ENCODE results near the gene INSRR.

Gene INSRR

GRCh38 chr1:156807627-156808026, 51.3 kb downstream of the INSRR start:
- DNase-seq, result peak in 1 of 2 donors; percentile 23
- intact Hi-C loops (cut with DNase I; ENCODE audit: low total_unique reads), result no loop called here
- Histone ChIP-seq H3K4me1 (peaks cover 0 to 9% (median 0%) of the 10 kb centered on the region in 4 donors), H3K36me3 (no peaks in the 10 kb centered on the region), H3K27ac (no peak overlapping the region), H3K9me3 (no peaks in the 10 kb centered on the region), H3K4me3 (no peak overlapping the region), H3K27me3 (no peaks in the 10 kb centered on the region)
- TF ChIP-seq, protein P1, sequence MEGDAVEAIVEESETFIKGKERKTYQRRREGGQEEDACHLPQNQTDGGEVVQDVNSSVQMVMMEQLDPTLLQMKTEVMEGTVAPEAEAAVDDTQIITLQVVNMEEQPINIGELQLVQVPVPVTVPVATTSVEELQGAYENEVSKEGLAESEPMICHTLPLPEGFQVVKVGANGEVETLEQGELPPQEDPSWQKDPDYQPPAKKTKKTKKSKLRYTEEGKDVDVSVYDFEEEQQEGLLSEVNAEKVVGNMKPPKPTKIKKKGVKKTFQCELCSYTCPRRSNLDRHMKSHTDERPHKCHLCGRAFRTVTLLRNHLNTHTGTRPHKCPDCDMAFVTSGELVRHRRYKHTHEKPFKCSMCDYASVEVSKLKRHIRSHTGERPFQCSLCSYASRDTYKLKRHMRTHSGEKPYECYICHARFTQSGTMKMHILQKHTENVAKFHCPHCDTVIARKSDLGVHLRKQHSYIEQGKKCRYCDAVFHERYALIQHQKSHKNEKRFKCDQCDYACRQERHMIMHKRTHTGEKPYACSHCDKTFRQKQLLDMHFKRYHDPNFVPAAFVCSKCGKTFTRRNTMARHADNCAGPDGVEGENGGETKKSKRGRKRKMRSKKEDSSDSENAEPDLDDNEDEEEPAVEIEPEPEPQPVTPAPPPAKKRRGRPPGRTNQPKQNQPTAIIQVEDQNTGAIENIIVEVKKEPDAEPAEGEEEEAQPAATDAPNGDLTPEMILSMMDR (IDR thresholded peaks at IDR 0.05), result no peak

DNA sequence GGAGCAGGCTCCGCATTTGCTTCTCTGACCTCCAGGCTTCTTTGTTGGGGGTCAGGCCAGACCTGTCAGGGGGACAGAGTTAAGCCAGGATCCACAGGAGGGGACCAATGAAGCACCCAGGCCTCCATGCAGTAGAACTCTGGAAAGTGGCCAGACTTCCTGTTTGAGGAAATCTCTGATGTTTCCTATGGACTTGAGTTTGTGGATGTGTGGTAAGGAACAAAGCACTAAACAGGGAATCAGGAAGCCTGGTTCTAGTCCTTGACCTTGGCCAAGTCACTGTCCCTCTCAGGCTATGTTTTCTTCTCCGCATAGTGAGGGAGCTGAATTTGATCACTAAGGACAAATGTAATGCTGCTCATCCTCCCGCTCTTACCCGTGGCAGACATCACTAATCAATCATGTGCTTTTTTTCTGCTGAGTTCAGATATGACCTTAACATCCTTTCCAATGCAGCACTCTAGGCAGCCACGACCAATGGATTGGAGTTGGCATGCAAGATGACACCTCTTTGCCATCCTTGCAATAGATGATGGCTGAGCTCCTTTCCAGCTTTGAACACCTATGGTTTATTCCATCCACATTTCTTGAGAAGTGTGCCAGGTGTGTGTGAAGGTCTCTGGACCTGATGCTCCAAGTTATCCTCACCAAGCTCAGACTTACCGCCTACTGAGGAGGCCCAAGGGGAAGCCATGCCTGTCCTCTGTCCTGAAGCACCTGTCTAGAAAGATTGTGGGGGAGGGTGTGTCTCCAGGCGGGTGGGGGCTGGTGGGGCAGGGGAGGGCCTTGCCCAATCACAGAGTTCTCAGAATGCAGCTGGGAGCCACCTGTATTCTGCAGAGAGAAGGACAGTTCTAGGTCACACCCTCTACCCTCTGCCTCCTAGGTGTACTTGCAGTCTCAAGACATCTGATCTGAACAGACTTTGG, 52.1 kb downstream of the INSRR start:
- intact Hi-C loops (cut with DNase I; ENCODE audit: low total_unique reads), result no loop called here
- Histone ChIP-seq H3K9me3 (no peaks in the 10 kb centered on the region), H3K4me3 (no peak overlapping the region), H3K36me3 (peaks cover 0 to 2% (median 0%) of the 10 kb centered on the region in 3 donors), H3K4me1 (peaks cover 0 to 9% (median 0%) of the 10 kb centered on the region in 4 donors), H3K27ac (no peak overlapping the region), H3K27me3 (no peaks in the 10 kb centered on the region)
- DNase-seq, result peak in 1 of 2 donors; percentile 44
- TF ChIP-seq, protein P1 (IDR thresholded peaks at IDR 0.05), result no peak

DNA sequence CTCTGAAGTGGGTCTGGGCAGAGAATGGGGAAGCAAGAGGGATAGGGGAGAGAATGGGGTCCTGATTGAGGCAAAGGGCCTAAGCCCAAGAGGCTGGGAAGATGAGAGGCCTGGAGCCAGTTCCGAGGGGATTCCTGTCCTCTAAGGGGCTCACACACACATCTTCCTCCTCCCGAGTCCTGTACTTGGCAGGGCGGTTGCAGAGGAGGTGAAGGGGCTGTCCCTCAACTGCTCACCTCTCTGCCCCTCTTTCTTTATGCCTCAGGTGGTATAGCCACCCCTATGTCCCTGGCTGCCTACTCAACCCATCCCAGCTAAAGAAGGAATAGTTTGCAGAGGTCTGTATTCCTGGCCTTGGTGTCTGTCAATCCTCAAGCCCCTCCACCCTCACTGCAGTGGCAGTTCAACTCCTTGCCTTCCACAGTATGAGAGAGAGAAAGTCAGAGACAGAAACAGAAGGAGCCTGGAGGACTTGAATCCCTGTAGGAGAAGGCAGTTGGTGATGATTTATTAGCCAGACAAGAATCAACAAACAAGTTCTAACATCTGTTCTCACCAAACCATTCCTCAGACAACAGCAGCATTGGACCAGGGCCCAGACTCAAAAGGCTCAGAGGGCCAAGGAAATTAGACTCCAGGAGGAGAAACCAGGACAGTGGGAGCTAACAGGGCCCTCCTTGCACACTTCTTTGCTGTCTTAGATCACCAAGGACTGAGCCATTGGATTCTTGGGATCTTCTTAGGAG, 53.0 kb downstream of the INSRR start:
- Histone ChIP-seq H3K9me3 (no peaks in the 10 kb centered on the region), H3K27me3 (no peaks in the 10 kb centered on the region), H3K27ac (no peak overlapping the region), H3K4me3 (no peak overlapping the region), H3K36me3 (peaks cover 5 to 10% (median 7%) of the 10 kb centered on the region in 3 donors), H3K4me1 (peaks cover 0 to 9% (median 0%) of the 10 kb centered on the region in 4 donors)
- peak; percentile 45 to 73 for DNase-seq
- TF ChIP-seq, protein P1 (IDR thresholded peaks at IDR 0.05), result no peak
- intact Hi-C loops (cut with DNase I; ENCODE audit: low total_unique reads), result no loop called here

GRCh38 chr1:156804572-156805243, 54.2 kb downstream of the INSRR start:
- H3K36me3 ChIP-seq, result peaks cover 17 to 22% (median 19%) of the 10 kb centered on the region in 3 donors
- peak in 1 of 2 donors; percentile 62 for DNase-seq
- no peak overlapping the region for H3K27ac ChIP-seq
- no peaks in the 10 kb centered on the region for H3K27me3 ChIP-seq
- intact Hi-C loops (cut with DNase I; ENCODE audit: low total_unique reads), result no loop called here
- H3K4me1 ChIP-seq, result peaks cover 0 to 9% (median 0%) of the 10 kb centered on the region in 4 donors
- no peak overlapping the region for H3K4me3 ChIP-seq
- TF ChIP-seq, protein P1 (IDR thresholded peaks at IDR 0.05), result no peak
- no peaks in the 10 kb centered on the region for H3K9me3 ChIP-seq

DNA sequence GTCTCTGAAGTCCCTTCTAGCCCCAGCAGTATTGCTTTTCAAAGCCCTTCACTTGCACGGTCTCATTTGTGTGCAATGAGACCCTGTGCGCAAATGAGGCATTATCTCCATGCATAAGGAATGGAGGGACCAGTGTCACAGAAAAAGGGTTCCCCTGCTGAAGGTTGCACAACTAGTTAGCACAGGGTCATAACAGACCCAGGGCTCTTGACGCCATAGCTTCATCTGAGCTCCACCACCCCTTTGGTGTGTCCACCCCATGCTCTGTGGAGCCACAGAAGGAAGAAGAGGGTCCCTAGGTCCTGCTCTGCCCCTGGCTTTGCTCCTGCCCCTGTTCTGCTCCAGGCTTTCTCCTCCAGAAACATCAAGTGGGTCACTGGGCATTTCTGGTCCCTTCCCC, 54.9 kb downstream of the INSRR start:
- H3K27me3 ChIP-seq, result no peaks in the 10 kb centered on the region
- TF ChIP-seq, protein P1 (IDR thresholded peaks at IDR 0.05), result no peak
- no peak overlapping the region for H3K27ac ChIP-seq
- intact Hi-C loops (cut with DNase I; ENCODE audit: low total_unique reads), result no loop called here
- no peaks in the 10 kb centered on the region for H3K9me3 ChIP-seq
- peak in 1 of 2 donors; percentile 27 for DNase-seq
- H3K36me3 ChIP-seq, result peaks cover 24 to 29% (median 24%) of the 10 kb centered on the region in 3 donors
- H3K4me3 ChIP-seq, result no peak overlapping the region
- H3K4me1 ChIP-seq, result peaks cover 0 to 9% (median 0%) of the 10 kb centered on the region in 4 donors

All from tibial artery (tissue), 4 donors.